GM12878 (cell line): ENCODE data around the gene N4BP2L1. TPM values are rescaled to one million over a fixed set of nuclear protein-coding genes. Genes with fewer than 3 reads are reported as not detected.
A peak's percentile ranks its signal among the peaks of the same experiment; 100 is the strongest.

Experiments used
- ASH2L ChIP-seq: fragments of 300-600, 200-600 bp; sonication (generic); IDR thresholded peaks from 2 replicates; pipeline ENCODE4 v1.6.1; 2017; ENCODE audit warnings: low read depth, mild to moderate bottlenecking, borderline replicate concordance
- ATF7 ChIP-seq: fragments of 450-650 bp; IDR thresholded peaks from 2 replicates; pipeline ENCODE4 v1.6.1; 2016; ENCODE audit warnings: low read depth, mild to moderate bottlenecking
- CBFB ChIP-seq: IDR thresholded peaks from 2 replicates; pipeline ENCODE4 v1.6.1; 2016; ENCODE audit warnings: antibody characterized with exemption, low read depth
- CHD1 ChIP-seq: IDR thresholded peaks from 2 replicates; pipeline ENCODE4 v1.6.1; 2012; ENCODE audit warnings: low read depth, low read length, improper control_type of control experiment
- CHD4 ChIP-seq: fragments of 200-600 bp; sonication (generic); IDR thresholded peaks from 2 replicates; pipeline ENCODE4 v1.6.1; 2016; ENCODE audit warnings: mild to moderate bottlenecking
- CREM ChIP-seq: IDR thresholded peaks from 2 replicates; pipeline ENCODE4 v1.6.1; 2014; ENCODE audit warnings: antibody characterized with exemption, low read depth
- E4F1 ChIP-seq: fragments of 450-650 bp; IDR thresholded peaks from 2 replicates; pipeline ENCODE4 v1.6.1; 2018; ENCODE audit warnings: borderline replicate concordance, mild to moderate bottlenecking; ENCODE audit not compliant: partially characterized antibody
- FOXK2 ChIP-seq: fragments of 450-650 bp; IDR thresholded peaks from 2 replicates; pipeline ENCODE4 v1.6.1; 2017; ENCODE audit warnings: mild to moderate bottlenecking, moderate library complexity
- GABPA ChIP-seq: IDR thresholded peaks from 2 replicates; pipeline ENCODE4 v1.6.1; 2014; ENCODE audit warnings: antibody characterized with exemption, low read depth, mild to moderate bottlenecking, inconsistent platforms
- IRF5 ChIP-seq: fragments of 450-650 bp; IDR thresholded peaks from 2 replicates; pipeline ENCODE4 v1.6.1; 2017; ENCODE audit warnings: borderline replicate concordance
- MTA2 ChIP-seq: fragments of 450-650 bp; IDR thresholded peaks from 2 replicates; pipeline ENCODE4 v1.6.1; 2016; ENCODE audit warnings: low read depth, mild to moderate bottlenecking, moderate library complexity
- MYB ChIP-seq: fragments of 150-350 bp; IDR thresholded peaks from 2 replicates; pipeline ENCODE4 v1.6.1; 2014; ENCODE audit warnings: mild to moderate bottlenecking, low read depth, low read length, borderline replicate concordance
- PML ChIP-seq: IDR thresholded peaks from 2 replicates; pipeline ENCODE4 v1.6.1; 2012; ENCODE audit warnings: low read length, inconsistent platforms
- POU2F2 ChIP-seq: IDR thresholded peaks from 3 replicates; pipeline ENCODE4 v1.6.1; 2011; ENCODE audit warnings: low read depth, mild to moderate bottlenecking, low read length, borderline replicate concordance
- PRDM15 ChIP-seq: fragments of 450-650 bp; formaldehyde crosslinking; IDR thresholded peaks from 2 replicates; pipeline ENCODE4 v1.4.0; 2020; ENCODE audit warnings: mild to moderate bottlenecking, moderate library complexity
- RBBP5 ChIP-seq: fragments of 200-600 bp; sonication (generic); conservative IDR thresholded peaks from 2 replicates; pipeline ENCODE4 v1.6.1; 2016
- TARDBP ChIP-seq: IDR thresholded peaks from 2 replicates; pipeline ENCODE4 v1.6.1; 2016; ENCODE audit warnings: borderline replicate concordance
- TBL1XR1 ChIP-seq: IDR thresholded peaks from 2 replicates; pipeline ENCODE4 v1.6.1; 2012; ENCODE audit warnings: low read depth, low read length, improper control_type of control experiment
- TCF12 ChIP-seq: IDR thresholded peaks from 2 replicates; pipeline ENCODE4 v1.6.1; 2011; ENCODE audit warnings: low read depth, mild to moderate bottlenecking, low read length
- USF2 ChIP-seq: IDR thresholded peaks from 2 replicates; pipeline ENCODE4 v1.6.1; 2011; ENCODE audit warnings: low read depth, low read length, improper control_type of control experiment, borderline replicate concordance
- polyA plus RNA-seq, 11 experiments: library from polyadenylated mRNA; depleted of rRNA in 4 of 11; unstranded in 6 of 11; stranded (reverse) in 5 of 11; fragments of >200 nt; fragmentation: Nextera tagmentation in 4 of 11; fragmentation: Illumina TruSeq in 1 of 11; extraction: Ambion mirVana in 4 of 11; extraction: Trizol in 1 of 11; gene quantifications; 1 replicate in 1 of 11; 2 replicates in 10 of 11; pipeline versions ENCODE4 v1.2.1 to v1.2.3, GENCODE V29; 2011 to 2016; ENCODE audit warnings: inconsistent platforms in 2 of 11, missing spikeins in 2 of 11, low read depth in 1 of 11
- total RNA-seq, 4 experiments: library from RNA; depleted of rRNA in 3 of 4; stranded (reverse); fragments of >200 nt in 3 of 4; fragmentation: Illumina TruSeq in 1 of 4; extraction: Trizol in 1 of 4; gene quantifications; 2 replicates each; pipeline versions ENCODE4 v1.2.1 to v1.2.3, GENCODE V29; 2013 to 2021

Gene N4BP2L1
- total and polyA plus RNA-seq, 10 of the 15 experiments (the other 5 are each of a cell fraction or from before 2014, with no cell fraction given) = 3.3 to 42.5 (median 16.2) TPM

GRCh38 chr13:32426191-32426989 is 1.5 kb downstream of the N4BP2L1 start (continued):
- TF ChIP-seq MYB (no peak), MTA2 (no peak), GABPA (no peak), TARDBP (no peak), USF2 (no peak; the same call in 1 of the 2 replicates), POU2F2 (no peak), CBFB (no peak), PRDM15 (no peak), IRF5 (no peak), ATF7 (no peak), ASH2L (no peak), E4F1 (no peak), CHD4 (no peak), PML (no peak), FOXK2 (no peak), TBL1XR1 (no peak), CHD1 (no peak), RBBP5 (no peak), TCF12 (no peak), CREM (0 out of 2 replicates have a peak, but pooled peaks have one; percentile 9)
